GM21717 (cell line): ENCODE measurements around the gene ACOX2.

Experiments used
- ATAC-seq: cut with Tn5 transposase; IDR thresholded peaks from one replicate; pipeline ENCODE4 v1.9.1; 2021; ENCODE audit warnings: mild to moderate bottlenecking, moderate library complexity; ENCODE audit not compliant: unreplicated experiment

The ACOX2 gene

GRCh38 chr3:58567251-58567515, 30.2 kb upstream of the ACOX2 start:
- ATAC-seq = no peak

- ATAC-seq = no peak
Measured at GRCh38 chr3:58566398-58567250, 29.6 kb upstream of the ACOX2 start.

GRCh38 chr3:58565621-58566397, 28.8 kb upstream of the ACOX2 start:
- no peak for ATAC-seq

GRCh38 chr3:58564456-58565160, 27.6 kb upstream of the ACOX2 start:
- no peak for ATAC-seq

- ATAC-seq = no peak
Measured at GRCh38 chr3:58564054-58564453, 27.1 kb upstream of the ACOX2 start.

- ATAC-seq = no peak
Measured at GRCh38 chr3:58563386-58564035, 26.5 kb upstream of the ACOX2 start.

- ATAC-seq = no peak
Measured at GRCh38 chr3:58562498-58562897, 25.5 kb upstream of the ACOX2 start.

GRCh38 chr3:58560771-58561311, 23.9 kb upstream of the ACOX2 start:
- no peak for ATAC-seq

- ATAC-seq = no peak
Measured at GRCh38 chr3:58559586-58559985, 22.6 kb upstream of the ACOX2 start.

GRCh38 chr3:58557491-58557890, 20.5 kb upstream of the ACOX2 start:
- no peak for ATAC-seq

- ATAC-seq = no peak
Measured at GRCh38 chr3:58556761-58557221, 19.8 kb upstream of the ACOX2 start.

- no peak for ATAC-seq
Measured at GRCh38 chr3:58556001-58556400, 19.0 kb upstream of the ACOX2 start.

- no peak for ATAC-seq
Measured at GRCh38 chr3:58555203-58555602, 18.2 kb upstream of the ACOX2 start.

- no peak for ATAC-seq
Measured at GRCh38 chr3:58553003-58553402, 16.0 kb upstream of the ACOX2 start.

GRCh38 chr3:58551636-58552180, 14.7 kb upstream of the ACOX2 start:
- ATAC-seq = no peak

- ATAC-seq = no peak
Measured at GRCh38 chr3:58544541-58544940, 7.6 kb upstream of the ACOX2 start.

GRCh38 chr3:58540176-58540858, 3.3 kb upstream of the ACOX2 start:
- no peak for ATAC-seq

- ATAC-seq = no peak
Measured at GRCh38 chr3:58539626-58540025, 2.6 kb upstream of the ACOX2 start.

GRCh38 chr3:58537412-58538301, 667 bp upstream of the ACOX2 start:
- no peak for ATAC-seq
